Keratinocyte (primary cell): Measurements from ENCODE around the gene VSIR. TPM values are rescaled to one million over a fixed set of nuclear protein-coding genes. Genes with fewer than 3 reads are reported as not detected.

Experiments used
- DNase-seq: peaks from one replicate; pipeline ENCODE4 v3.0.0-alpha.2; 2011; ENCODE audit warnings: low read depth, missing footprints, low spot score
- FAIRE-seq: peaks from 2 replicates; lab custom pipeline; 2011; peaks lifted over from hg19 to GRCh38; lab: Jason Lieb, UNC
- H2AFZ ChIP-seq: 2 replicates; pipeline ENCODE4 v1.6.0; 2012; ENCODE audit warnings: low read length, control low read depth, inconsistent platforms; ENCODE audit not compliant: control insufficient read depth
- H3K27ac ChIP-seq: 2 replicates; pipeline ENCODE4 v1.5.1; 2011; ENCODE audit warnings: low read length; ENCODE audit not compliant: control insufficient read depth, insufficient read depth
- H3K27me3 ChIP-seq: 3 replicates; pipeline ENCODE4 v1.6.0; 2011; ENCODE audit warnings: low read length; ENCODE audit not compliant: control insufficient read depth, insufficient read depth; ENCODE audit errors: extremely low read depth
- H3K36me3 ChIP-seq, 2 experiments: 2 replicates in 1 of 2; 3 replicates in 1 of 2; pipeline ENCODE4 v1.5.1; 2011; ENCODE audit warnings: low read length in 2 of 2, mild to moderate bottlenecking in 1 of 2; ENCODE audit not compliant: control insufficient read depth in 2 of 2, insufficient read depth in 2 of 2; ENCODE audit errors: extremely low read depth in 1 of 2
- H3K4me1 ChIP-seq: 3 replicates; pipeline ENCODE4 v1.5.1; 2011; ENCODE audit warnings: low read length; ENCODE audit not compliant: control insufficient read depth, insufficient read depth; ENCODE audit errors: extremely low read depth
- H3K4me2 ChIP-seq: 3 replicates; pipeline ENCODE4 v1.6.0; 2011; ENCODE audit warnings: low read depth, low read length; ENCODE audit not compliant: control insufficient read depth, insufficient read depth; ENCODE audit errors: extremely low read depth
- H3K4me3 ChIP-seq, 3 experiments: fragments of 200-600 bp in 1 of 3; sonication (generic) in 1 of 3; 2 replicates in 2 of 3; 3 replicates in 1 of 3; pipeline ENCODE4 v1.5.1; 2011 to 2016; ENCODE audit warnings: low read length in 3 of 3, mild to moderate bottlenecking in 3 of 3, control low read depth in 2 of 3, inconsistent platforms in 1 of 3, low read depth in 1 of 3, mixed read lengths in 1 of 3, mixed run types in 1 of 3, moderate library complexity in 1 of 3; ENCODE audit not compliant: control insufficient read depth in 2 of 3, insufficient read depth in 2 of 3; ENCODE audit errors: extremely low read depth in 1 of 3
- H3K79me2 ChIP-seq: 2 replicates; pipeline ENCODE4 v1.6.0; 2012; ENCODE audit warnings: low read length; ENCODE audit not compliant: control insufficient read depth, insufficient read depth
- H3K9ac ChIP-seq: 3 replicates; pipeline ENCODE4 v1.6.0; 2011; ENCODE audit warnings: low read length; ENCODE audit not compliant: control insufficient read depth, insufficient read depth; ENCODE audit errors: extremely low read depth
- H3K9me1 ChIP-seq: 3 replicates; pipeline ENCODE4 v1.6.0; 2011; ENCODE audit warnings: low read length; ENCODE audit not compliant: control insufficient read depth, insufficient read depth; ENCODE audit errors: extremely low read depth
- H3K9me3 ChIP-seq: 2 replicates; pipeline ENCODE4 v1.5.1; 2012; ENCODE audit warnings: low read depth, low read length; ENCODE audit not compliant: control insufficient read depth
- H4K20me1 ChIP-seq: 3 replicates; pipeline ENCODE4 v1.6.0; 2011; ENCODE audit warnings: low read length; ENCODE audit not compliant: control insufficient read depth, insufficient read depth; ENCODE audit errors: extremely low read depth
- CTCF ChIP-seq, 3 experiments: IDR thresholded peaks in 1 of 3; conservative IDR thresholded peaks in 1 of 3; optimal IDR thresholded peaks in 1 of 3; 2 replicates in 2 of 3; 3 replicates in 1 of 3; pipeline versions ENCODE3 to v1.5.1; 2011; ENCODE audit warnings: low read length in 3 of 3, mild to moderate bottlenecking in 3 of 3, moderate library complexity in 2 of 3, control low read depth in 1 of 3, inconsistent platforms in 1 of 3; ENCODE audit not compliant: insufficient read depth in 2 of 3; ENCODE audit errors: extremely low read depth in 1 of 3
- EZH2 ChIP-seq: IDR thresholded peaks from one replicate; pipeline ENCODE4 v1.6.1; 2012; ENCODE audit warnings: inconsistent platforms, mild to moderate bottlenecking, low read length, moderate library complexity
- dilution Hi-C: fragments of 300-500 bp; cut with MboI; formaldehyde crosslinking; loops from one replicate; pipeline ENCODE4 v1.7.0; 2020; ENCODE audit warnings: low sequenced_read_pairs; ENCODE audit not compliant: extremely low pct_ligation_motif_present
- polyA plus RNA-seq, 5 experiments: library from polyadenylated mRNA; depleted of rRNA in 3 of 5; stranded (reverse) in 3 of 5; stranded (forward) in 1 of 5; unstranded in 1 of 5; fragments of >200 nt; gene quantifications; 1 replicate in 1 of 5; 2 replicates in 3 of 5; 3 replicates in 1 of 5; pipeline versions ENCODE4 v1.2.1 to v1.2.3, GENCODE V29; 2011 to 2012; ENCODE audit warnings: missing spikeins in 2 of 5, low read depth in 1 of 5, low replicate concordance in 1 of 5

Gene VSIR
- polyA plus RNA-seq, 1 donor (not counting 4 experiments of a cell fraction or from before 2014, with no cell fraction given): 8.1 TPM

GRCh38 chr10:71765906-71766716 lies 7.2 kb downstream of the VSIR start:
- no peaks in the 10 kb centered on the region for H3K9me3 ChIP-seq
- peaks cover 39% of the 10 kb centered on the region for H3K4me1 ChIP-seq
- no peak overlapping the region for H3K9ac ChIP-seq
- H3K36me3 ChIP-seq: peaks cover 0 to 5% of the 10 kb centered on the region in 2 experiments
- H3K27me3 ChIP-seq: no peaks in the 10 kb centered on the region
- dilution Hi-C loops: no loop called here
- no peak overlapping the region for H2AFZ ChIP-seq
- H3K9me1 ChIP-seq: no peaks in the 10 kb centered on the region
- H3K4me3 ChIP-seq: no peak overlapping the region
- H3K79me2 ChIP-seq: no peaks in the 10 kb centered on the region
- FAIRE-seq (no peak), DNase-seq (no peak)
- no peak for TF ChIP-seq EZH2
- no peak for TF ChIP-seq CTCF (optimal IDR thresholded peaks at IDR 0.05 in 1 of 3, IDR thresholded peaks at IDR 0.05 in 1 of 3, conservative IDR thresholded peaks at IDR 0.05 in 1 of 3; ENCODE audit: extremely low read depth in 1 of 3, insufficient read depth in 2 of 3, low read length in 3 of 3)
- peak overlapping the region; percentile 72 for H3K4me2 ChIP-seq
- no peaks in the 10 kb centered on the region for H4K20me1 ChIP-seq
- H3K27ac ChIP-seq: peak overlapping the region; percentile 66

- no peak overlapping the region for H3K4me2 ChIP-seq
- no peaks in the 10 kb centered on the region for H4K20me1 ChIP-seq
- H3K79me2 ChIP-seq: no peaks in the 10 kb centered on the region
- H3K4me1 ChIP-seq: peaks cover 47% of the 10 kb centered on the region
- no peak overlapping the region for H2AFZ ChIP-seq
- H3K9me1 ChIP-seq: no peaks in the 10 kb centered on the region
- TF ChIP-seq EZH2: no peak
- no peak for TF ChIP-seq CTCF (optimal IDR thresholded peaks at IDR 0.05 in 1 of 3, IDR thresholded peaks at IDR 0.05 in 1 of 3, conservative IDR thresholded peaks at IDR 0.05 in 1 of 3; ENCODE audit: extremely low read depth in 1 of 3, insufficient read depth in 2 of 3, low read length in 3 of 3)
- no peak for DNase-seq
- no peaks in the 10 kb centered on the region for H3K9me3 ChIP-seq
- dilution Hi-C loops: no loop called here
- H3K27ac ChIP-seq: no peak overlapping the region
- no peak for FAIRE-seq
- no peaks in the 10 kb centered on the region for H3K27me3 ChIP-seq
- H3K9ac ChIP-seq: no peak overlapping the region
- H3K4me3 ChIP-seq: no peak overlapping the region
- H3K36me3 ChIP-seq: peaks cover 2 to 5% of the 10 kb centered on the region in 2 experiments
These were observed 8.0 kb downstream of the VSIR start for GRCh38 chr10:71765176-71765904.
